RWPE2 (cell line): ENCODE results near the gene COL4A2.

Experiments
- ATAC-seq: fragments of 200-7000 bp; cut with Tn5 transposase; 3 replicates; pipeline ENCODE4 v1.9.1; 2021; ENCODE audit warnings: low read depth
- DNase-seq: peaks from one replicate; pipeline ENCODE4 v3.0.0-alpha.2; 2020; ENCODE audit warnings: low spot score
- H3K27ac ChIP-seq: fragments of 450-650 bp; 2 replicates; pipeline ENCODE4 v1.5.1; 2017; ENCODE audit warnings: mild to moderate bottlenecking; ENCODE audit not compliant: poor library complexity, severe bottlenecking
- H3K27me3 ChIP-seq: fragments of 250-450 bp; sonication (Bioruptor Pico); 2 replicates; pipeline ENCODE4 v1.5.1; 2021; ENCODE audit warnings: mild to moderate bottlenecking, moderate library complexity; ENCODE audit not compliant: insufficient read depth, poor library complexity, severe bottlenecking
- H3K36me3 ChIP-seq: fragments of 250-450 bp; sonication (Bioruptor Pico); 2 replicates; pipeline ENCODE4 v1.5.1; 2020; ENCODE audit warnings: low read depth, mild to moderate bottlenecking, moderate library complexity
- H3K4me1 ChIP-seq: fragments of 250-450 bp; sonication (Bioruptor Pico); 2 replicates; pipeline ENCODE4 v1.5.1; 2021; ENCODE audit warnings: mild to moderate bottlenecking, moderate library complexity; ENCODE audit not compliant: insufficient read depth, poor library complexity, severe bottlenecking
- H3K4me3 ChIP-seq: fragments of 250-450 bp; sonication (Bioruptor Pico); 2 replicates; pipeline ENCODE4 v1.5.1; 2021; ENCODE audit warnings: mild to moderate bottlenecking, moderate library complexity; ENCODE audit not compliant: severe bottlenecking
- H3K9me3 ChIP-seq: fragments of 250-450 bp; sonication (Bioruptor Pico); 2 replicates; pipeline ENCODE4 v1.5.1; 2021; ENCODE audit warnings: mild to moderate bottlenecking, moderate library complexity; ENCODE audit not compliant: severe bottlenecking
- TF ChIP-seq, protein P1 (sequence below): fragments of 450-650 bp; IDR thresholded peaks from one replicate; pipeline ENCODE4 v1.5.1; 2017; ENCODE audit warnings: mild to moderate bottlenecking, moderate library complexity; ENCODE audit not compliant: poor library complexity, severe bottlenecking

COL4A2 gene

DNA sequence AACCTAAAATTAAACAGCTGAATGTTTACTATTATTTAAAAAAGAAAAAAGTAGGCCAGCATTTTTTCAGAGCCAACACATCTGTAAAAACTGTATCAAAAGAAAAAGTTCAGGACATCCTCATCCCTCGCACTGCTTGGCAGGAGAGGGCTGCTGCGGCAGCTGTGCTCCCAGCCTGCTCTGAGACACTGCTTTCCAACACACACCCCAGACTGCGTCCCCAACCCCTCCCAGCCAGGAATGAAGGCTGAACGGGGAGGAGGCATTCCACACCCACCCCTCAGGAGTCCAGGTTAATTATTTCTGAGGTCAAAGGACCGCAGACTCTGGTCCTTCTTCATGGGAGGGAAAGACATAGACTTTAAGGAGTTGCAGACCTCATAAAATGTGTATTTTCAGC, 43.2 kb upstream of the COL4A2 start:
- TF ChIP-seq, protein P1, sequence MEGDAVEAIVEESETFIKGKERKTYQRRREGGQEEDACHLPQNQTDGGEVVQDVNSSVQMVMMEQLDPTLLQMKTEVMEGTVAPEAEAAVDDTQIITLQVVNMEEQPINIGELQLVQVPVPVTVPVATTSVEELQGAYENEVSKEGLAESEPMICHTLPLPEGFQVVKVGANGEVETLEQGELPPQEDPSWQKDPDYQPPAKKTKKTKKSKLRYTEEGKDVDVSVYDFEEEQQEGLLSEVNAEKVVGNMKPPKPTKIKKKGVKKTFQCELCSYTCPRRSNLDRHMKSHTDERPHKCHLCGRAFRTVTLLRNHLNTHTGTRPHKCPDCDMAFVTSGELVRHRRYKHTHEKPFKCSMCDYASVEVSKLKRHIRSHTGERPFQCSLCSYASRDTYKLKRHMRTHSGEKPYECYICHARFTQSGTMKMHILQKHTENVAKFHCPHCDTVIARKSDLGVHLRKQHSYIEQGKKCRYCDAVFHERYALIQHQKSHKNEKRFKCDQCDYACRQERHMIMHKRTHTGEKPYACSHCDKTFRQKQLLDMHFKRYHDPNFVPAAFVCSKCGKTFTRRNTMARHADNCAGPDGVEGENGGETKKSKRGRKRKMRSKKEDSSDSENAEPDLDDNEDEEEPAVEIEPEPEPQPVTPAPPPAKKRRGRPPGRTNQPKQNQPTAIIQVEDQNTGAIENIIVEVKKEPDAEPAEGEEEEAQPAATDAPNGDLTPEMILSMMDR, result no peak
- ATAC-seq (no peak), DNase-seq (no peak)
- peaks cover 19% of the 10 kb centered on the region for H3K4me1 ChIP-seq
- H3K27ac ChIP-seq, result peak overlapping the region; percentile 5
- H3K36me3 ChIP-seq, result peaks cover 4% of the 10 kb centered on the region; the same call in 1 of the 2 replicates
- no peaks in the 10 kb centered on the region for H3K9me3 ChIP-seq
- H3K4me3 ChIP-seq, result no peak overlapping the region
- no peaks in the 10 kb centered on the region for H3K27me3 ChIP-seq

DNA sequence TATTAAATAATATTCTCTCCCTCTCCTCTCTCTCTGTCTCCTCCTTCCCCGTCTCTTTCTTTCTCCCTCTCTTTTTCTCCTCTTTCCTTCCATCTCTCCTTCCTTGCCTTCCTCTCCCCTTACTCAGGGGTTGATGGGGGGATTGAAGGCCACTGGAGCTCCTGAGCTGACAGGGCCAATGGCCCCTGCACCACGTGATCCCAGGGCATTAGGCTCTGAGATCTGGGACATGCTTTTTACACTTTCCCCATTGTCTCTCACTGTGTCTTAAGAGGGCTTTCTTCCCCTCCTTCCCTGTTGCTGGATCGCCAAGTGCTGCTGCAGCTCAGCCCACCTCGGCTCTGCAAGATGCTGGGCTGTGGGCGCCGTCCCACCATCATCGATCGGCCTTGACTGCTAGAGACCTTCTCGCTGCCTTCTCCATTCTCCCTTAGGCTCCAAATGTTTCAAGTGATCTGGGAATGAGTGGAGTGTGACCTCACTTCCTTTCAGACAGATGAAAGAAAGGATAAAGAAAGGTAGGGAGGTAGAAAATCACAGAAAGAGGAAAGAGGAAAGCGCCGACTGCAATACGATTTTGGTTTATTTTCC, 42.3 kb upstream of the COL4A2 start:
- no peaks in the 10 kb centered on the region for H3K9me3 ChIP-seq
- no peaks in the 10 kb centered on the region for H3K27me3 ChIP-seq
- no peak overlapping the region for H3K4me3 ChIP-seq
- peak overlapping the region; percentile 5 for H3K27ac ChIP-seq
- DNase-seq (no peak), ATAC-seq (no peak)
- TF ChIP-seq, protein P1, result no peak
- H3K36me3 ChIP-seq, result peaks cover 8% of the 10 kb centered on the region; the same call in 1 of the 2 replicates
- peaks cover 10% of the 10 kb centered on the region for H3K4me1 ChIP-seq

DNA sequence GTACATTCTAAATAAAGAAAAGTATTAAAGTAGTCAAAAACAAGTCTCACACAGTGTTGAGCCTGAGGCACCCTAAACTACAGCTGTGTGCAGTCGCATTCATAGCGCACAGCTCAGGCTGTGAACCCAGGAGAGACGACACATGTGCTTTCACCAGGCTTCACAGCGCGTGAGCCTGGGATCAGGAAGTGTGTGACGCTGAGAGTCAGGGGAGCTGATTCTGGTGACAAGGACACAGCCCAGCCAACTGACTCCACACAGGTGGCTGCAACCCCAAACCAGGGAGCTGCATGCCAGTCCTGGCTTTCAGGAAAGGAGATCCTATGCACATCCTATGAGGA, 41.8 kb upstream of the COL4A2 start:
- peaks cover 8% of the 10 kb centered on the region; the same call in 1 of the 2 replicates for H3K36me3 ChIP-seq
- no peak overlapping the region for H3K27ac ChIP-seq
- H3K27me3 ChIP-seq, result no peaks in the 10 kb centered on the region
- H3K4me1 ChIP-seq, result peaks cover 5% of the 10 kb centered on the region
- no peaks in the 10 kb centered on the region for H3K9me3 ChIP-seq
- DNase-seq (no peak), ATAC-seq (no peak)
- TF ChIP-seq, protein P1, result no peak
- H3K4me3 ChIP-seq, result no peak overlapping the region

DNA sequence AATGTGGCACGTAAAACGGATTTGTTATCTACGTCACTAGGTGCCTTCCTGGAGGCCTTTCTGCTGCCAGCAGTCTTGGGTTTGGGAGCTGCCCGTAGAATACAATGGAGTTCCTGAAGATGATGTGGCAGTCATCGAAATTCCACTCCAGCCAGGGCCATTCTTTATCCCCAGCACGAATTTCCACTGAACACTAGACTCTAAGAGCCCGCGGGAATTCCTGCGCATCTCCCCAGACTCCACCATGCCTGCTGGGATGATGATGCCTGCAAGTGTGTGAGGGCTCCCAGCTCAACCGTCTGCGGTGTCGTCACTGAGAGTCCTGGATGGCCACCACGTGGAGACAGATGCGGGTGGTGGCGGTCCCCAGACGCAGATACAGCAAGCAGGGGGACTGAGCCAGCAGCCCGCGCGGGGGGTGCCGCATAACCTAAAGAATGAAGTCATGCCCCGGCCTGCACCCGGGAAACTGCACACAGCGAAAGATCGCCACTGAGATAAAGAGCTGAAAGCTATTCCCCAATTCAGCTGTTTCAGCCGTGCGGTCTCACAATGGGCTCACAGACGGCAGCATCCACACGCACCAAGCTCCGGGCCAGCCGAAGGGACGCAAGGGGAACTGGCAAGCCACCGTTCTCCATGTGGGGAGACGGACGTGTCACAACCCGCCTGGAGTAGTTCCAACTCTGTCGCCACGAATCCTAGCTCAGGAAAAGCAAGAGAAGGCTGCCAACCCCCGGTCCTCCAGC, 41.2 kb upstream of the COL4A2 start:
- peaks cover 8% of the 10 kb centered on the region; the same call in 1 of the 2 replicates for H3K36me3 ChIP-seq
- H3K9me3 ChIP-seq, result no peaks in the 10 kb centered on the region
- no peak overlapping the region for H3K4me3 ChIP-seq
- peaks cover 5% of the 10 kb centered on the region for H3K4me1 ChIP-seq
- DNase-seq (no peak), ATAC-seq (no peak)
- TF ChIP-seq, protein P1, result no peak
- H3K27ac ChIP-seq, result no peak overlapping the region
- no peaks in the 10 kb centered on the region for H3K27me3 ChIP-seq

DNA sequence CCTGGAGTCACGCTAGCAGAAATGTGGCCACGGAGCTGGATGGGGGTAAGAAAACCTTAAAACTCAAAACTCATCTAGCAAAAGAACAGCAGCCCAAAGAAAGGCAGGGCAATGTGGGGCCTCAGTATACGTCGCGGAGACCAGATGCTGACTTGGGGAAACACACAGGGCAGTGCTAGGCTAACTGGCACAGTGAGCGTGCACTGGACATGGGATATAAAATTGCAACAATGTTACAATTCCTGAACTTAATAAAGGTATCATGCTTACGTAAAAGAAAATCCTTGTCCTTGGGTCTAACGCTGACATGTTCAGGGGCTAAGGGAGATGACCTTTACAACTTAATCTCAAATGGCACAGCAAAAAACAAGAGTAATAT, 40.7 kb upstream of the COL4A2 start:
- H3K27me3 ChIP-seq, result no peaks in the 10 kb centered on the region
- no peak overlapping the region for H3K27ac ChIP-seq
- H3K9me3 ChIP-seq, result no peaks in the 10 kb centered on the region
- peaks cover 2% of the 10 kb centered on the region for H3K4me1 ChIP-seq
- TF ChIP-seq, protein P1, result no peak
- no peak overlapping the region for H3K4me3 ChIP-seq
- ATAC-seq (no peak), DNase-seq (no peak)
- peaks cover 9% of the 10 kb centered on the region for H3K36me3 ChIP-seq
